ENCODE measurements around the gene CPVL. TPM values are rescaled to one million over a fixed set of nuclear protein-coding genes. Genes with fewer than 3 reads are reported as not detected.

CPVL gene
- polyA plus RNA-seq, 2 of the 4 experiments (the other 2 are of a cell fraction): 0.05 TPM; not detected in 1

GRCh38 chr7:29122759-29123158, 23.6 kb downstream of the CPVL start:
- ChIA-PET POLR2A (no interaction called here), CTCF (interaction anchor here (1.0 to 1.4 kb wide), 3 partner anchors 8 to 286 kb away, joined by 3 to 6 read pairs (median 3); no protein-coding TSS in a partner anchor)
- no peak for ATAC-seq
- 36% methylated on average over 2 of the region's 2 CpGs for WGBS (ENCODE audit: missing lambda C conversion rate)
- Histone ChIP-seq H3K4me1 (no peaks in the 10 kb centered on the region), H3K4me2 (no peak overlapping the region), H3K9me3 (no peaks in the 10 kb centered on the region), H3K4me3 (no peak overlapping the region), H3K27ac (no peak overlapping the region)
- no peak for FAIRE-seq
- TF ChIP-seq JUNB (IDR thresholded peaks at IDR 0.05): no peak
- TF ChIP-seq GATA3 (IDR thresholded peaks at IDR 0.05; ENCODE audit: borderline replicate concordance): no peak
- TF ChIP-seq ATOH8 (CRISPR knock-in tag; IDR thresholded peaks at IDR 0.05; ENCODE audit: low read depth): no peak
- no peak for TF ChIP-seq RNF2 (IDR thresholded peaks at IDR 0.05; ENCODE audit: borderline replicate concordance, low read depth)
- TF ChIP-seq USF2 (IDR thresholded peaks at IDR 0.05): no peak
- TF ChIP-seq CHD2 (IDR thresholded peaks at IDR 0.05; ENCODE audit: low read length, partially characterized antibody): no peak
- TF ChIP-seq PHF8 (IDR thresholded peaks at IDR 0.05; ENCODE audit: borderline replicate concordance, low read depth): no peak
- no peak for TF ChIP-seq FOXS1 (CRISPR knock-in tag; IDR thresholded peaks at IDR 0.05)
- TF ChIP-seq CEBPB (IDR thresholded peaks at IDR 0.05): no peak
- TF ChIP-seq CTCF (IDR thresholded peaks at IDR 0.05): no peak
- TF ChIP-seq HDAC2 (IDR thresholded peaks at IDR 0.05): no peak
- no peak for TF ChIP-seq ZNF302 (CRISPR knock-in tag; IDR thresholded peaks at IDR 0.05)
- TF ChIP-seq CBX2 (IDR thresholded peaks at IDR 0.05; ENCODE audit: borderline replicate concordance, low read depth): no peak
- no peak for TF ChIP-seq REST (IDR thresholded peaks at IDR 0.05)
- no peak for TF ChIP-seq PBX3 (IDR thresholded peaks at IDR 0.05)
- TF ChIP-seq MYC (IDR thresholded peaks at IDR 0.05; ENCODE audit: borderline replicate concordance, low read length): no peak
- no peak for TF ChIP-seq ZC3H11A (IDR thresholded peaks at IDR 0.05)
- no peak for TF ChIP-seq BHLHE40 (IDR thresholded peaks at IDR 0.05; ENCODE audit: low read depth, low read length)
- no peak for TF ChIP-seq FOSB (CRISPR knock-in tag; IDR thresholded peaks at IDR 0.05)
- DNase-seq (ENCODE audit: low read depth in 1 of 2, low spot score in 1 of 2): no peak

- POLR2A ChIA-PET: no interaction called here
- CTCF ChIA-PET: interaction anchor here (0.8 to 1.4 kb wide), 2 partner anchors 16 to 286 kb away, joined by 3 to 6 read pairs; no protein-coding TSS in a partner anchor
- no peak overlapping the region for H3K27ac ChIP-seq
- no peak for TF ChIP-seq EP300 (IDR thresholded peaks at IDR 0.05)
- TF ChIP-seq RAD21 (conservative IDR thresholded peaks at IDR 0.05 in 1 of 2, IDR thresholded peaks at IDR 0.05 in 1 of 2): no peak
- TF ChIP-seq E2F6 (IDR thresholded peaks at IDR 0.05; ENCODE audit: borderline replicate concordance, low read depth): no peak
- TF ChIP-seq USF2 (IDR thresholded peaks at IDR 0.05): no peak
- TF ChIP-seq POLR2A (IDR thresholded peaks at IDR 0.05; ENCODE audit: low read length): no peak
- TF ChIP-seq CTCF (IDR thresholded peaks at IDR 0.05): no peak
- TF ChIP-seq BCL3 (IDR thresholded peaks at IDR 0.05): no peak
Observed at GRCh38 chr7:29122081-29122480, 24.3 kb downstream of the CPVL start.

More at GRCh38 chr7:29122081-29122480, 24.3 kb downstream of the CPVL start:
- no peaks in the 10 kb centered on the region for H3K9me3 ChIP-seq
- no peak overlapping the region for H3K4me2 ChIP-seq
- H3K4me1 ChIP-seq: no peaks in the 10 kb centered on the region
- WGBS (ENCODE audit: missing lambda C conversion rate): 42% methylated on average over 5 of the region's 5 CpGs
- ATAC-seq (no peak), FAIRE-seq (no peak), DNase-seq (ENCODE audit: low read depth in 1 of 2, low spot score in 1 of 2) (no peak)
- H3K4me3 ChIP-seq: no peak overlapping the region

Measured in A549 (cell line).